Right lobe of liver (tissue), 6 donors: ENCODE results near the gene HIRA. TPM values are rescaled to one million over a fixed set of nuclear protein-coding genes. Genes with fewer than 3 reads are reported as not detected.

ENCODE experiments used
- ATAC-seq, 4 donors: fragments of 200-7000 bp; cut with Tn5 transposase; one replicate each; pipeline ENCODE4 v1.9.1; 2020; ENCODE audit warnings: mild to moderate bottlenecking in 4 of 4, moderate library complexity in 4 of 4
- DNase-seq, 3 donors: peaks; one replicate each; pipeline ENCODE4 v3.0.0-alpha.2; 2020
- H3K27ac ChIP-seq, 3 donors: fragments of 200-600 bp; one replicate each; pipeline ENCODE4 v1.8.0; 2022
- H3K27me3 ChIP-seq, 2 donors: fragments of 200-600 bp; one replicate each; pipeline ENCODE4 v1.8.0; 2022
- H3K36me3 ChIP-seq, 4 donors: fragments of 200-600 bp; sonication (generic) in 1 of 4; one replicate each; pipeline versions ENCODE4 v1.5.1 to v1.8.0; 2017 to 2022; ENCODE audit warnings: control low read depth in 1 of 4
- H3K4me1 ChIP-seq, 4 donors: fragments of 200-600 bp; sonication (generic) in 1 of 4; one replicate each; pipeline versions ENCODE4 v1.5.1 to v1.8.0; 2017 to 2022; ENCODE audit warnings: control low read depth in 1 of 4
- H3K4me3 ChIP-seq, 3 donors: fragments of 200-600 bp; one replicate each; pipeline ENCODE4 v1.8.0; 2022
- H3K9me3 ChIP-seq, 4 donors: fragments of 200-600 bp; sonication (generic) in 1 of 4; one replicate each; pipeline versions ENCODE4 v1.5.1 to v1.8.0; 2017 to 2022; ENCODE audit warnings: control low read depth in 1 of 4
- CTCF ChIP-seq, 4 donors: fragments of 200-600 bp in 3 of 4; fragments of 450-650 bp in 1 of 4; IDR thresholded peaks; one replicate each; pipeline versions ENCODE4 v1.5.1 to v1.8.0; 2016 to 2022; ENCODE audit warnings: antibody characterized with exemption in 4 of 4, mild to moderate bottlenecking in 2 of 4
- POLR2A ChIP-seq: fragments of 450-650 bp; IDR thresholded peaks from one replicate; pipeline ENCODE4 v1.6.1; 2017; ENCODE audit warnings: antibody characterized with exemption, mild to moderate bottlenecking
- WGBS: methylation state at CpG from one replicate; pipeline ENCODE4 v1.1.6; 2018; ENCODE audit warnings: low coverage, low lambda C conversion rate; ENCODE audit not compliant: insufficient coverage; ENCODE audit errors: missing lambda C conversion rate; 5-methylcytosine and 5-hydroxymethylcytosine counted together
- intact Hi-C, 2 donors: fragments of 100-400 bp; cut with DNase I; formaldehyde crosslinking; loops; one replicate each; pipeline versions ENCODE4 v1.11.2 to v1.14.1; 2022
- total RNA-seq, 6 experiments: library from RNA; depleted of rRNA in 2 of 6; stranded (reverse); fragments of >200 nt in 2 of 6; fragmentation: NEBNext Ultra II Directional in 3 of 6; extraction: Animal tissue kit (Norgen Biotek cat#: 25700) in 3 of 6; gene quantifications; one replicate each; pipeline versions ENCODE4 v1.1.0 to v1.2.4, GENCODE V29; 2016 to 2023
- donor health status: DM: no; HTN: yes; CAD: no.
- donor health status: DM: no; HTN: no; CAD: no.
- donor health status: DM: no; HTN: no; CAD: no.
- donor health status: DM: no; HTN: yes; CAD: no.
- donor health status: DM: no; HTN: yes; CAD: no.

HIRA gene
- total RNA-seq, 6 experiments from 2014 or later = 14.6 to 25.0 (median 17.8) TPM

- Histone ChIP-seq H3K4me3 (no peak overlapping the region), H3K27me3 (no peaks in the 10 kb centered on the region), H3K27ac (no peak overlapping the region), H3K4me1 (peaks cover 0 to 7% (median 0%) of the 10 kb centered on the region in 4 donors), H3K36me3 (peaks cover 0 to 23% (median 6%) of the 10 kb centered on the region in 4 donors), H3K9me3 (no peaks in the 10 kb centered on the region)
- 83% methylated on average over 4 of the region's 4 CpGs for WGBS
- ATAC-seq (no peak), DNase-seq (no peak)
- intact Hi-C loops = no loop called here
- TF ChIP-seq CTCF (IDR thresholded peaks at IDR 0.05) (no peak), POLR2A (no peak)
Measured at GRCh38 chr22:19412923-19413322, 18.6 kb downstream of the HIRA start.

DNA sequence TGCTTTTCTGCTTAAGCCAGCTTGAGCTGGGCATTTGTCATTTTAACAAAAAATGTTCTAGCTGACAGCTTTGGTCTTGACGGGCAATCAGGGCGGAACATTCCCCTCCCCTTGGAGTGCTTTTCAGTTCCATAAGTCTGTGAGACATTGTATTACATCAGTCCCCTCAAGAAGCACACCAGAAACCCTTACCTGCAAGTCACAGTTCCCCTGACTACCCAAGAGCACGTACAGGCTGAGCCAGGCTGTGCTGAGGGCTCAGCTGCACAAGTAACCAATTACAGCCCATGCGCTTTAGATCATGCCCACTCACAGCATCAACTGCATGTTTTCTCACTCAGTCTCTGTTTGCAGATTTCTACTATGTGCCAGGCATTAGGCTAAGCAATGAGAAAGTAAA, 19.1 kb downstream of the HIRA start:
- ATAC-seq (no peak), DNase-seq (no peak)
- Histone ChIP-seq H3K27me3 (no peaks in the 10 kb centered on the region), H3K36me3 (peaks cover 0 to 28% (median 10%) of the 10 kb centered on the region in 4 donors), H3K4me1 (peaks cover 0 to 7% (median 0%) of the 10 kb centered on the region in 4 donors), H3K9me3 (no peaks in the 10 kb centered on the region), H3K27ac (no peak overlapping the region), H3K4me3 (no peak overlapping the region)
- WGBS = 77% methylated on average over 4 of the region's 4 CpGs
- intact Hi-C loops = no loop called here
- TF ChIP-seq POLR2A = no peak

- 100% methylated on average over 1 of the region's 1 CpG for WGBS
- no peak overlapping the region for H3K27ac ChIP-seq
- no peaks in the 10 kb centered on the region for H3K27me3 ChIP-seq
- intact Hi-C loops = no loop called here
- TF ChIP-seq POLR2A = no peak
- no peak for TF ChIP-seq CTCF (IDR thresholded peaks at IDR 0.05)
- H3K9me3 ChIP-seq = no peaks in the 10 kb centered on the region
- no peak overlapping the region for H3K4me3 ChIP-seq
- H3K4me1 ChIP-seq = peaks cover 0 to 7% (median 0%) of the 10 kb centered on the region in 4 donors
- no peak for DNase-seq
- peak in 1 of 4 donors; percentile 13 for ATAC-seq
- H3K36me3 ChIP-seq = peaks cover 0 to 36% (median 14%) of the 10 kb centered on the region in 4 donors
Measured at GRCh38 chr22:19411690-19412045, 19.9 kb downstream of the HIRA start.

DNA sequence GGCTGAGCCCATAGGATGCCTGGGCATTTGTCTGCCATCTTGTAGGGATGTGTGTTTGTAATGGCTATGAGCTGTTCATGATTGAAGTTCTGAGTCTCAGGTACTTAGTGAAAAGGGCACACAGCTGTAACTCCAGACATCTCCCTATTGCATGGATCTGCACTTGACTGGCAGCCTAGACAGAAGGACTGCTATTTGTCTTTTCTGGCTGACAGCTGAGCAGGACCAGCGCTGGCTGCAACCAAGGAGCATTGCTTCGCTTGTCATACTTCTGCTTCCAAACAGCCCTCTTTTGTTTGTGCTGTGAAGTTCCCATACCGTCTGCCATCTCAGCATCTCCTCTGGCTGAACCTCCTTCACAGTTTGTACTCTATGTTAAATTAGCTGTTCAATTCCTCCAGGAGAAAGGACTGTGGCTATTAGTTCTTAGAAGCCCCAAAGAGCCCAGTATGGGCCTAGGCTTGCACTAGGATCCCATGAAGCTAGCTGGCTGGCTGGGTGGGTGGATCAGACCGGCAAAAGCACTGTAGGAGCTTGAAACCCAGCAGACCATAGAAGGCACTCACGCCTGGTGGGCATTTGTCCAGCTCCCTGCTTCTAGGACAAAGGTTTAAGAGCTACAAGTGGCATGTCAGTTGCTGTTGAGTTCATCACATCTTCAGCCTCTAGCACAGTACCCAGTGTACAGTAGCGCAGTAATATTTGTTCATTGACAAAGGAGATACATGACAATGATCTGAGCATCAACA, 20.4 kb downstream of the HIRA start:
- peaks cover 2 to 42% (median 15%) of the 10 kb centered on the region in 4 donors for H3K36me3 ChIP-seq
- no peak for ATAC-seq
- TF ChIP-seq CTCF (IDR thresholded peaks at IDR 0.05) (no peak), POLR2A (no peak)

More for the DNA sequence above, 20.4 kb downstream of the HIRA start:
- H3K4me3 ChIP-seq = no peak overlapping the region
- peaks cover 0 to 9% (median 0%) of the 10 kb centered on the region in 4 donors for H3K4me1 ChIP-seq
- H3K9me3 ChIP-seq = no peaks in the 10 kb centered on the region
- no peak for DNase-seq
- WGBS = 83% methylated on average over 2 of the region's 6 CpGs
- no peaks in the 10 kb centered on the region for H3K27me3 ChIP-seq
- no peak overlapping the region for H3K27ac ChIP-seq
- intact Hi-C loops = no loop called here
